Chondrocyte (in vitro differentiated cells): ENCODE data around the gene ABHD12B. TPM values are rescaled to one million over a fixed set of nuclear protein-coding genes. Genes with fewer than 3 reads are reported as not detected.
"Not testable (repeated sequence)": the region's sequence is repeated elsewhere in the genome, so short reads cannot be mapped to it uniquely, and the experiment has no call there.

ENCODE experiments used
- DNase-seq: peaks from one replicate; pipeline ENCODE4 v3.0.0; 2021; ENCODE audit warnings: mixed read lengths, low spot score
- H3K27ac Mint-ChIP-seq: one replicate; pipeline ENCODE4 v1.8.0; 2021; ENCODE audit warnings: mild to moderate bottlenecking, moderate library complexity, mixed read lengths; ENCODE audit not compliant: unreplicated experiment
- H3K27me3 Mint-ChIP-seq: 2 replicates; pipeline ENCODE4 v1.8.0; 2021; ENCODE audit warnings: low read depth, mixed read lengths
- H3K36me3 Mint-ChIP-seq: 2 replicates; pipeline ENCODE4 v1.8.0; 2021; ENCODE audit warnings: low read depth, mixed read lengths
- H3K4me1 Mint-ChIP-seq: 2 replicates; pipeline ENCODE4 v1.8.0; 2021; ENCODE audit warnings: low read depth, mild to moderate bottlenecking, mixed read lengths
- H3K4me3 Mint-ChIP-seq: one replicate; pipeline ENCODE4 v1.8.0; 2021; ENCODE audit warnings: mild to moderate bottlenecking, moderate library complexity, mixed read lengths; ENCODE audit not compliant: unreplicated experiment
- H3K9me3 Mint-ChIP-seq: 2 replicates; pipeline ENCODE4 v1.8.0; 2021; ENCODE audit warnings: low read depth, mixed read lengths
- CTCF ChIP-seq: fragments of 200-600 bp; sonication (generic); IDR thresholded peaks from 2 replicates; pipeline ENCODE4 v1.5.0; 2021; ENCODE audit warnings: antibody characterized with exemption, mild to moderate bottlenecking, moderate library complexity
- total RNA-seq: library from RNA; stranded (reverse); gene quantifications from 3 replicates; pipeline ENCODE4 v1.2.1, GENCODE V29; 2021

The ABHD12B gene
- total RNA-seq, 1 donor from 2014 or later, result not detected

GRCh38 chr14:50937800-50938199 lies 65.9 kb downstream of the ABHD12B start:
- Mint-ChIP-seq H3K27ac (no peak overlapping the region), H3K4me1 (peaks cover 27% of the 10 kb centered on the region), H3K4me3 (no peak overlapping the region), H3K27me3 (no peaks in the 10 kb centered on the region), H3K36me3 (peaks cover 32% of the 10 kb centered on the region), H3K9me3 (no peaks in the 10 kb centered on the region)
- no peak for DNase-seq
- no peak for TF ChIP-seq CTCF

GRCh38 chr14:50941151-50941550 lies 69.3 kb downstream of the ABHD12B start:
- TF ChIP-seq CTCF, result no peak
- H3K36me3 Mint-ChIP-seq, result peaks cover 13% of the 10 kb centered on the region
- DNase-seq, result no peak
- no peaks in the 10 kb centered on the region for H3K27me3 Mint-ChIP-seq
- peak overlapping the region; percentile 37 for H3K27ac Mint-ChIP-seq
- H3K4me3 Mint-ChIP-seq, result no peak overlapping the region
- no peaks in the 10 kb centered on the region for H3K9me3 Mint-ChIP-seq
- peaks cover 42% of the 10 kb centered on the region for H3K4me1 Mint-ChIP-seq

GRCh38 chr14:50941638-50942037 lies 69.8 kb downstream of the ABHD12B start:
- Mint-ChIP-seq H3K36me3 (peaks cover 13% of the 10 kb centered on the region), H3K4me1 (peaks cover 43% of the 10 kb centered on the region)
- not testable (repeated sequence) for H3K27ac Mint-ChIP-seq, H3K27me3 Mint-ChIP-seq, H3K4me3 Mint-ChIP-seq, DNase-seq, H3K9me3 Mint-ChIP-seq

DNA sequence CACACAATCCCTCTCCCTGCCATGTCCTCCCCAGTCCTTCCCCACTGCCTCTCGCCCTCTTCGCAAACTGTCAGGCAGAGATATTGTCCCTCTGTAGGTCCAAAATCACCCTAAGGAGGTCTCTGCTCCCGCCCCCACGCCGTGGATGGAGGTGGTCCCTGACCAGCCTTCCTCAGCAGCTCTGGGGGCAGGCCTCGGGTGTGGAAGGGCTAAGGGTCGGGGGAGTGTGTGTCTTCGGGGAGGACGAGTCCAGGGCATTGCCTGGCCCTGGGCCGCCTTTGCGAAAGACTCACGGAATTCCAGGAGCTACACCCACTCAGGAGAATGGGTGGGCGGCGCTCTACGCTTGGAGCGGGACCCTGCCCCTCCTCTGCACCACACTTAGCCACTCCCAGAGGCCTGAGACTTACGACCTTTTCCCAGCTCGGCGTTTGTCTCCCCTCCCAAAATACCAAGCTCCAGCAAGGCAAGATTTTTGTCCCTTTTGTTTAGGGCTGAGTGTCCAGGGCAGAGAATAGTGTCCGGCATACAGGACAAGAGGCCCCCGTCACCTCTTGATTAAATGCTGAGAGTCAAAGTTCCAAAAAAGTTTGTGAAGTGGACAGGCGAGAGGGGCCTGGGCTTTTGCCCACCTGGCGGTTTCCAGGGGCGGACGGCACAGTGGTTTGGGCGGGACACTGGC lies 71.5 kb downstream of the ABHD12B start:
- no peak for DNase-seq
- Mint-ChIP-seq H3K27me3 (no peaks in the 10 kb centered on the region), H3K27ac (peak overlapping the region; percentile 86), H3K9me3 (no peaks in the 10 kb centered on the region), H3K4me3 (peak overlapping the region; percentile 91), H3K36me3 (peaks cover 8% of the 10 kb centered on the region), H3K4me1 (peaks cover 49% of the 10 kb centered on the region)
- no peak for TF ChIP-seq CTCF

- Mint-ChIP-seq H3K4me1 (peaks cover 45% of the 10 kb centered on the region), H3K4me3 (peak within 1 kb of the TSS; percentile 91), H3K27me3 (no peaks in the 10 kb centered on the region), H3K27ac (peak within 1 kb of the TSS; percentile 88), H3K36me3 (peaks cover 8% of the 10 kb centered on the region), H3K9me3 (no peaks in the 10 kb centered on the region)
- peak; percentile 93 for DNase-seq
- no peak for TF ChIP-seq CTCF
These were observed 72.2 kb downstream of the ABHD12B start, which contains the start of gene PYGL for GRCh38 chr14:50943943-50944646. Gene PYGL, minus strand, starts transcription at chr14:50944483. Its CDS starts 80 bp downstream, at chr14:50944403.
